ENCODE results near the gene LCK. TPM values are rescaled to one million over a fixed set of nuclear protein-coding genes. Genes with fewer than 3 reads are reported as not detected.

The LCK gene
- total RNA-seq, 3 donors from 2014 or later, result 187 to 238 (median 237) TPM

- H3K4me1 Mint-ChIP-seq (ENCODE audit: low read depth), result peaks cover 45% of the 10 kb centered on the region
These were observed 84.4 kb downstream of the LCK start for GRCh38 chr1:32335535-32335789.

More at GRCh38 chr1:32335535-32335789, 84.4 kb downstream of the LCK start:
- ATAC-seq (peak; percentile 9 to 16), DNase-seq (no peak)
- Mint-ChIP-seq H3K36me3 (ENCODE audit: insufficient read depth) (peaks cover 19% of the 10 kb centered on the region), H3K9me3 (no peaks in the 10 kb centered on the region), H3K4me3 (peak overlapping the region; percentile 86), H3K27me3 (ENCODE audit: low read depth) (no peaks in the 10 kb centered on the region)

Other genes starting within 250 kb of the LCK start
- gene KHDRBS1, start 237.4 kb upstream of the LCK start, total RNA-seq, result 100 to 1,000 TPM; 186 to 191 (median 187) TPM
- 10 to 100 TPM; 26.9 to 30.4 (median 27.8) TPM for gene TMEM39B, start 178.3 kb upstream of the LCK start, total RNA-seq
- 10 to 100 TPM; 82.6 to 90.0 (median 88.1) TPM for gene KPNA6, start 143.2 kb upstream of the LCK start, total RNA-seq
- 10 to 100 TPM; 80.7 to 86.6 (median 86.0) TPM for gene TXLNA, start 71.6 kb upstream of the LCK start, total RNA-seq
- gene CCDC28B, start 50.7 kb upstream of the LCK start, total RNA-seq, result 10 to 100 TPM in 1 of 3 donors, 1 to 10 TPM in 2; 6.7 to 10.0 (median 7.8) TPM
- gene IQCC, start 45.6 kb upstream of the LCK start, total RNA-seq, result 1 to 10 TPM; 2.2 to 3.0 (median 2.9) TPM
- gene DCDC2B, start 42.2 kb upstream of the LCK start, total RNA-seq, result not detected
- 1 to 10 TPM; 8.0 to 9.2 (median 8.2) TPM for gene TMEM234, start 28.9 kb upstream of the LCK start, total RNA-seq
- gene EIF3I, start 28.9 kb upstream of the LCK start, total RNA-seq, result 100 to 1,000 TPM; 404 to 436 (median 434) TPM
- under 1 TPM in 1 of 3 donors, not detected in 2; 0.25 TPM for gene FAM167B, start 4.0 kb upstream of the LCK start, total RNA-seq
- 100 to 1,000 TPM; 168 to 177 (median 173) TPM for gene HDAC1, start 40.8 kb downstream of the LCK start, total RNA-seq
- gene MARCKSL1, start 85.0 kb downstream of the LCK start, total RNA-seq, result 10 to 100 TPM; 25.3 to 33.5 (median 27.8) TPM
- 1 to 10 TPM; 2.7 to 3.5 (median 3.2) TPM for gene FAM229A, start 111.2 kb downstream of the LCK start, total RNA-seq
- under 1 TPM; 0.71 to 0.98 (median 0.92) TPM for gene TSSK3, start 111.3 kb downstream of the LCK start, total RNA-seq
- 10 to 100 TPM; 42.2 to 56.8 (median 46.6) TPM for gene BSDC1, start 143.2 kb downstream of the LCK start, total RNA-seq
- gene ZBTB8B, start 213.8 kb downstream of the LCK start, total RNA-seq, result not detected

All from activated T-cell treated with anti-CD3 and anti-CD28 coated beads, Interleukin-2, amount 50 U/mL, for 4 hours (primary cell).